Neural progenitor cell (in vitro differentiated cells): ENCODE data around the gene NDUFS3. TPM values are rescaled to one million over a fixed set of nuclear protein-coding genes. Genes with fewer than 3 reads are reported as not detected.

Source experiments
- DNase-seq: peaks from one replicate; pipeline ENCODE4 v3.0.0-alpha.2; 2016; ENCODE audit warnings: low spot score
- H2AFZ ChIP-seq: fragments of 200-600 bp; sonication (generic); replicated peaks from 2 replicates; pipeline ENCODE4 v1.6.1; 2016; ENCODE audit warnings: antibody characterized with exemption
- H3F3A ChIP-seq: fragments of 200-600 bp; sonication (generic); 2 replicates; pipeline ENCODE4 v1.6.1; 2016; ENCODE audit warnings: antibody characterized with exemption, low read depth
- H3K27ac ChIP-seq: fragments of 200-600 bp; sonication (generic); 2 replicates; pipeline ENCODE4 v1.5.1; 2016; ENCODE audit warnings: mild to moderate bottlenecking
- H3K27me3 ChIP-seq: fragments of 200-600 bp; sonication (generic); 2 replicates; pipeline ENCODE4 v1.6.1; 2016; ENCODE audit warnings: mild to moderate bottlenecking, moderate library complexity
- H3K36me3 ChIP-seq: fragments of 200-600 bp; sonication (generic); 2 replicates; pipeline ENCODE4 v1.5.1; 2016
- H3K4me1 ChIP-seq: fragments of 200-600 bp; sonication (generic); 2 replicates; pipeline ENCODE4 v1.6.1; 2016; ENCODE audit warnings: mixed run types
- H3K4me2 ChIP-seq: fragments of 200-600 bp; sonication (generic); 2 replicates; pipeline ENCODE4 v1.6.1; 2016
- H3K4me3 ChIP-seq: fragments of 200-600 bp; sonication (generic); 2 replicates; pipeline ENCODE4 v1.5.1; 2016
- H3K79me2 ChIP-seq: fragments of 200-600 bp; sonication (generic); 2 replicates; pipeline ENCODE4 v1.6.1; 2016; ENCODE audit warnings: low read depth
- H3K9ac ChIP-seq: fragments of 200-600 bp; sonication (generic); 2 replicates; pipeline ENCODE4 v1.6.1; 2016
- H3K9me3 ChIP-seq: fragments of 200-600 bp; sonication (generic); 2 replicates; pipeline ENCODE4 v1.5.1; 2016; ENCODE audit warnings: low read depth
- H4K20me1 ChIP-seq: fragments of 200-600 bp; sonication (generic); 2 replicates; pipeline ENCODE4 v1.6.1; 2016; ENCODE audit warnings: low read depth
- H3K27ac Mint-ChIP-seq: 3 replicates; pipeline ENCODE4 v1.8.0; 2021; ENCODE audit warnings: mixed read lengths
- H3K27me3 Mint-ChIP-seq: 2 replicates; pipeline ENCODE4 v1.8.0; 2022; ENCODE audit warnings: low read depth, mild to moderate bottlenecking, inconsistent platforms, moderate library complexity, mixed read lengths; ENCODE audit not compliant: insufficient read depth
- H3K36me3 Mint-ChIP-seq: 3 replicates; pipeline ENCODE4 v1.8.0; 2021; ENCODE audit warnings: mixed read lengths
- H3K4me1 Mint-ChIP-seq: 3 replicates; pipeline ENCODE4 v1.8.0; 2021; ENCODE audit warnings: mixed read lengths
- H3K4me3 Mint-ChIP-seq: 3 replicates; pipeline ENCODE4 v1.8.0; 2021; ENCODE audit warnings: mild to moderate bottlenecking, moderate library complexity, mixed read lengths
- H3K9me3 Mint-ChIP-seq: 3 replicates; pipeline ENCODE4 v1.8.0; 2020; ENCODE audit warnings: mixed read lengths
- EZH2 ChIP-seq: fragments of 200-600 bp; sonication (generic); IDR thresholded peaks from 2 replicates; pipeline ENCODE4 v1.6.1; 2017; ENCODE audit warnings: antibody characterized with exemption, mild to moderate bottlenecking, moderate library complexity
- EZH2phosphoT487 ChIP-seq: fragments of 200-600 bp; sonication (generic); IDR thresholded peaks from 2 replicates; pipeline ENCODE4 v1.6.1; 2017; ENCODE audit warnings: antibody characterized with exemption
- total RNA-seq: library from RNA; depleted of rRNA; stranded (reverse); fragments of >200 nt; gene quantifications from 2 replicates; pipeline ENCODE4 v1.2.3, GENCODE V29; 2015; ENCODE audit warnings: low replicate concordance
- TF ChIP-seq, protein P1 (sequence below): fragments of 200-600 bp; sonication (generic); IDR thresholded peaks from 2 replicates; pipeline ENCODE4 v1.5.1; 2017; ENCODE audit warnings: antibody characterized with exemption, mild to moderate bottlenecking

NDUFS3 gene
- total RNA-seq, 1 donor from 2014 or later = 78.9 TPM

DNA sequence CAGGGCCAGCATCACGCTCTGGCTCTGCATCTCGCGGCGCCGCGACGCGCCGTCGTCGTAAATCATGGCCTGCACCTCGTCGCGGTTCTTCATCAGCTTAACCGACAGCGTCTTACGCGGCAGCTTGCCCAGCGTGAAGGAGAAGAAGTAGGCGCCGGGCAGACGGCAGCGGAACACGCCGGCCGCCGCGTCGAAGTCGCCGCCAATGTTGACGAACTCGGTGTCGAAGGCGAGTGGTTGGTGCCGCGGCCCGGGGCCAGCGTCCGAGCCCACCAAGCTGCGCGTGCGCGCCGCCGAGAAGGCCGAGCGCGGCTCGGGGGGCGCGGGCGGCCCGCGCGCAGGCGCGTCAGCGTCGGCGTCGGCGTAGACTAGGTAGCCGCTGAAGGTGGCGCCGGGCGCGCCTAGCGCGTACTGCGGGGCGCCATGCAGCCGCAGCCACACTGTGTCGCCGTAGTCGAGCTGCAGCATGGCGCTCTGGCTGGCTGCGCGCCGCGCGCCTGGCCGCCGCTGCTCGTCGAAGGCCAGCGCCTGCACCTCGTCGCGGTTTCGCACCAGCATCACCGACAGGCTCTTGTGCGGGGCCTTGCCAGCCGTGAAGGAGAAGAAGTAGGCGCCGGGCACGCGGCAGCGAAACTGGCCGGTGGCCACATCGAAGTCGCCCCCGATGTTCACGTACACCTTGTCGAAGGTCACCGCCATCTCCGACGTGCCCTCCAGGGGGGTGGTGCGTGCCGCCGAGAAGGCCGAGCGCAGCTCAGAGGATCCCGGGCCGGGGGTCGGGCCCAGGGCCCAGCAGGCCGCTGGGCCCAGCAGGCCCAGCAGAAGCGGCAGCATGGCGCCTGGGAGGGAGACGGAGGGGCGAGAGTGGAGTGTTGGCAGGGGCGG, 11.3 kb downstream of the NDUFS3 start:
- Histone ChIP-seq H3K27ac (no peak overlapping the region), H3K27me3 (peaks cover 33% of the 10 kb centered on the region), H2AFZ (no peak overlapping the region), H3K4me1 (peaks cover 9% of the 10 kb centered on the region), H3K36me3 (no peaks in the 10 kb centered on the region), H3F3A (peaks cover 19% of the 10 kb centered on the region), H3K79me2 (no peaks in the 10 kb centered on the region), H3K4me2 (no peak overlapping the region), H4K20me1 (no peaks in the 10 kb centered on the region), H3K9ac (no peak overlapping the region), H3K4me3 (no peak overlapping the region), H3K9me3 (no peaks in the 10 kb centered on the region)
- H3K27ac Mint-ChIP-seq = no peak overlapping the region
- no peak overlapping the region for H3K4me3 Mint-ChIP-seq
- H3K36me3 Mint-ChIP-seq = peaks cover 6% of the 10 kb centered on the region
- DNase-seq = peak; percentile 15
- peaks cover 13% of the 10 kb centered on the region for H3K27me3 Mint-ChIP-seq
- no peak for TF ChIP-seq EZH2
- TF ChIP-seq, protein P1, sequence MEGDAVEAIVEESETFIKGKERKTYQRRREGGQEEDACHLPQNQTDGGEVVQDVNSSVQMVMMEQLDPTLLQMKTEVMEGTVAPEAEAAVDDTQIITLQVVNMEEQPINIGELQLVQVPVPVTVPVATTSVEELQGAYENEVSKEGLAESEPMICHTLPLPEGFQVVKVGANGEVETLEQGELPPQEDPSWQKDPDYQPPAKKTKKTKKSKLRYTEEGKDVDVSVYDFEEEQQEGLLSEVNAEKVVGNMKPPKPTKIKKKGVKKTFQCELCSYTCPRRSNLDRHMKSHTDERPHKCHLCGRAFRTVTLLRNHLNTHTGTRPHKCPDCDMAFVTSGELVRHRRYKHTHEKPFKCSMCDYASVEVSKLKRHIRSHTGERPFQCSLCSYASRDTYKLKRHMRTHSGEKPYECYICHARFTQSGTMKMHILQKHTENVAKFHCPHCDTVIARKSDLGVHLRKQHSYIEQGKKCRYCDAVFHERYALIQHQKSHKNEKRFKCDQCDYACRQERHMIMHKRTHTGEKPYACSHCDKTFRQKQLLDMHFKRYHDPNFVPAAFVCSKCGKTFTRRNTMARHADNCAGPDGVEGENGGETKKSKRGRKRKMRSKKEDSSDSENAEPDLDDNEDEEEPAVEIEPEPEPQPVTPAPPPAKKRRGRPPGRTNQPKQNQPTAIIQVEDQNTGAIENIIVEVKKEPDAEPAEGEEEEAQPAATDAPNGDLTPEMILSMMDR = no peak
- no peak for TF ChIP-seq EZH2phosphoT487
- no peaks in the 10 kb centered on the region for H3K9me3 Mint-ChIP-seq
- H3K4me1 Mint-ChIP-seq = peaks cover 38% of the 10 kb centered on the region

DNA sequence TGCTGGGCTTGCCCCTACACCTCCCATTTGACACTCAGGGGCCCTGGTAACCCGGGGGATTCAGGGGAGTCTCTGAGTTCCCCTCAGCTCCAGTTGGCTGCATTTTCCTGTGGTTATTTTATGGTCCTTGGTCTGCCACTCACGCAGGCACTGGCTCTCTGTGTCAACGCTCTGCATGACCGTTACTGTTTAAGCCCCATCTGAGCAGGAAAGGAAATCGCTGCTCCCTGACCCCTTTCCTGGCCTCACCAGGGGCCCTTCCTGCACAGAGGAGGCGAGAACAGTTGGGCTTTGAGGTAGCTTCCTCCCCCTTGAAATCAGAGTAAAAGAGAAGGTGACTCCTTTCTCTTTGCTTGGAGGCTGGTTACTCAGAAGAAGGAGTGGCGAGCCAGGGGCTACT, 12.9 kb downstream of the NDUFS3 start:
- Mint-ChIP-seq H3K4me1 (peaks cover 34% of the 10 kb centered on the region), H3K9me3 (no peaks in the 10 kb centered on the region), H3K4me3 (no peak overlapping the region), H3K27ac (peak overlapping the region; percentile 69), H3K27me3 (peaks cover 15% of the 10 kb centered on the region), H3K36me3 (peaks cover 6% of the 10 kb centered on the region)
- Histone ChIP-seq H3K4me1 (peaks cover 9% of the 10 kb centered on the region), H2AFZ (no peak overlapping the region), H3K27ac (no peak overlapping the region), H4K20me1 (no peaks in the 10 kb centered on the region), H3K4me2 (no peak overlapping the region), H3K9me3 (no peaks in the 10 kb centered on the region), H3K27me3 (peaks cover 39% of the 10 kb centered on the region), H3F3A (peaks cover 20% of the 10 kb centered on the region), H3K4me3 (no peak overlapping the region), H3K79me2 (no peaks in the 10 kb centered on the region), H3K36me3 (no peaks in the 10 kb centered on the region), H3K9ac (no peak overlapping the region)
- TF ChIP-seq EZH2phosphoT487 = no peak
- TF ChIP-seq, protein P1 = no peak
- no peak for TF ChIP-seq EZH2
- DNase-seq = peak; percentile 14

DNA sequence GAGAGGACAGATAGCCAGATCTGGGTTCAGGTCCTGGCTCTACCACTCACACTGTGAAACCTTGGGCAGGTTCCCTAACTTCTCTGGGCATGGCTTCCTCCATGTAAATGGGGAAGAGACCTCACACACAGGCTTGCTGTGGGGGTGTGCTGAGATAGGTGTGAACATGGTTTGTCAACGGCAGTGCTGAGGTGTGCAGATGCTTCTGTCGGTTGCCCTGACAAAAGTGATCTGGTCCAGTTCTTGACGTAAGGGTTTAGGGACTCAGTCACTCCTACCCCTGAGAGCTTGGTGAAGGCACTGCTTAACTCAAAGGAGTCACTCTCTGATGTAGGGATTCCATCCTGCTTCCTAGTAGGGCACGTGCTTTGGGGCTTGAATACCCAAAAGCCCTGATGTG, 13.4 kb downstream of the NDUFS3 start:
- TF ChIP-seq, protein P1 = no peak
- TF ChIP-seq EZH2 (no peak), EZH2phosphoT487 (no peak)

More for the DNA sequence above, 13.4 kb downstream of the NDUFS3 start:
- Histone ChIP-seq H3K4me2 (no peak overlapping the region), H3K4me3 (no peak overlapping the region), H3K9ac (no peak overlapping the region), H3K27me3 (peaks cover 39% of the 10 kb centered on the region), H3K9me3 (no peaks in the 10 kb centered on the region), H3K4me1 (peaks cover 9% of the 10 kb centered on the region), H3K27ac (no peak overlapping the region), H3K36me3 (no peaks in the 10 kb centered on the region), H2AFZ (no peak overlapping the region), H4K20me1 (no peaks in the 10 kb centered on the region), H3F3A (peaks cover 20% of the 10 kb centered on the region), H3K79me2 (no peaks in the 10 kb centered on the region)
- Mint-ChIP-seq H3K4me1 (peaks cover 32% of the 10 kb centered on the region), H3K36me3 (peaks cover 6% of the 10 kb centered on the region), H3K27ac (no peak overlapping the region), H3K9me3 (no peaks in the 10 kb centered on the region), H3K27me3 (peaks cover 13% of the 10 kb centered on the region), H3K4me3 (peak overlapping the region; percentile 89)
- no peak for DNase-seq
